OCI-LY7 (cell line): ENCODE measurements around the gene CD58.

Experiments
- CTCF ChIP-seq: fragments of 200-600 bp; sonication (generic); conservative IDR thresholded peaks from 2 replicates; pipeline ENCODE4 v1.5.1; 2014; ENCODE audit warnings: mild to moderate bottlenecking, antibody characterized with exemption, low read length, moderate library complexity, mixed read lengths
- EZH2phosphoT487 ChIP-seq: fragments of 200-600 bp; sonication (generic); IDR thresholded peaks from 2 replicates; pipeline ENCODE4 v1.6.1; 2018; ENCODE audit warnings: low read depth, borderline replicate concordance, mild to moderate bottlenecking, mixed run types, antibody characterized with exemption, low read length, moderate library complexity, mixed read lengths

- TF ChIP-seq CTCF (no peak), EZH2phosphoT487 (no peak)
Measured at GRCh38 chr1:116466810-116467557, 103.8 kb downstream of the CD58 start.
